ENCODE measurements around the gene PAX2.

GRCh38 chr10:100876585-100877460 is 131.4 kb downstream of the PAX2 start:
- TF ChIP-seq, protein P1, sequence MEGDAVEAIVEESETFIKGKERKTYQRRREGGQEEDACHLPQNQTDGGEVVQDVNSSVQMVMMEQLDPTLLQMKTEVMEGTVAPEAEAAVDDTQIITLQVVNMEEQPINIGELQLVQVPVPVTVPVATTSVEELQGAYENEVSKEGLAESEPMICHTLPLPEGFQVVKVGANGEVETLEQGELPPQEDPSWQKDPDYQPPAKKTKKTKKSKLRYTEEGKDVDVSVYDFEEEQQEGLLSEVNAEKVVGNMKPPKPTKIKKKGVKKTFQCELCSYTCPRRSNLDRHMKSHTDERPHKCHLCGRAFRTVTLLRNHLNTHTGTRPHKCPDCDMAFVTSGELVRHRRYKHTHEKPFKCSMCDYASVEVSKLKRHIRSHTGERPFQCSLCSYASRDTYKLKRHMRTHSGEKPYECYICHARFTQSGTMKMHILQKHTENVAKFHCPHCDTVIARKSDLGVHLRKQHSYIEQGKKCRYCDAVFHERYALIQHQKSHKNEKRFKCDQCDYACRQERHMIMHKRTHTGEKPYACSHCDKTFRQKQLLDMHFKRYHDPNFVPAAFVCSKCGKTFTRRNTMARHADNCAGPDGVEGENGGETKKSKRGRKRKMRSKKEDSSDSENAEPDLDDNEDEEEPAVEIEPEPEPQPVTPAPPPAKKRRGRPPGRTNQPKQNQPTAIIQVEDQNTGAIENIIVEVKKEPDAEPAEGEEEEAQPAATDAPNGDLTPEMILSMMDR (IDR thresholded peaks at IDR 0.05): no peak
- no peak for TF ChIP-seq POLR2A (IDR thresholded peaks at IDR 0.05)
